Activated B cell treated with CpG ODN at 0.5 μM for 24 hours (primary cell): ENCODE results near the gene ARHGAP10. TPM values are rescaled to one million over a fixed set of nuclear protein-coding genes. Genes with fewer than 3 reads are reported as not detected.

Experiments
- ATAC-seq: fragments of 200-7000 bp; cut with Tn5 transposase; one replicate; pipeline ENCODE4 v1.10.0; 2021; ENCODE audit warnings: low read depth, mild to moderate bottlenecking, moderate library complexity
- CTCF ChIA-PET: fragments of 350-600 bp; sonication (Branson Sonifier 250); formaldehyde crosslinking; loops from one replicate; lab custom pipeline; 2021; ENCODE audit warnings: antibody characterized with exemption; lab: Charles Lee
- POLR2A ChIA-PET: fragments of 350-600 bp; sonication (Branson Sonifier 250); formaldehyde crosslinking; loops from one replicate; lab custom pipeline; 2021; ENCODE audit warnings: antibody characterized with exemption; lab: Charles Lee
- DNase-seq: peaks from one replicate; pipeline ENCODE4 v3.0.0; 2022
- H3K27ac Mint-ChIP-seq: one replicate; pipeline ENCODE4 v1.8.0; 2020; ENCODE audit warnings: mixed read lengths
- H3K27me3 Mint-ChIP-seq: one replicate; pipeline ENCODE4 v1.8.0; 2021; ENCODE audit warnings: mixed read lengths
- H3K36me3 Mint-ChIP-seq: one replicate; pipeline ENCODE4 v1.8.0; 2021; ENCODE audit warnings: low read depth, mixed read lengths
- H3K4me1 Mint-ChIP-seq: one replicate; pipeline ENCODE4 v1.8.0; 2021; ENCODE audit warnings: mixed read lengths
- H3K4me3 Mint-ChIP-seq: one replicate; pipeline ENCODE4 v1.8.0; 2020; ENCODE audit warnings: mild to moderate bottlenecking, mixed read lengths
- H3K9me3 Mint-ChIP-seq: one replicate; pipeline ENCODE4 v1.8.0; 2020; ENCODE audit warnings: mixed read lengths
- intact Hi-C: fragments of 100-400 bp; cut with micrococcal nuclease; formaldehyde crosslinking; loops from one replicate; pipeline ENCODE4 v1.15.1; 2024
- total RNA-seq: library from RNA; stranded (reverse); gene quantifications from 2 replicates; pipeline ENCODE4 v1.2.3, GENCODE V29; 2022
- TF ChIP-seq, protein P1 (sequence below): fragments of 200-600 bp; IDR thresholded peaks from one replicate; pipeline ENCODE4 v1.8.0; 2022; ENCODE audit warnings: antibody characterized with exemption, mild to moderate bottlenecking

The ARHGAP10 gene
- total RNA-seq, 1 donor from 2014 or later, result 0.60 TPM

DNA sequence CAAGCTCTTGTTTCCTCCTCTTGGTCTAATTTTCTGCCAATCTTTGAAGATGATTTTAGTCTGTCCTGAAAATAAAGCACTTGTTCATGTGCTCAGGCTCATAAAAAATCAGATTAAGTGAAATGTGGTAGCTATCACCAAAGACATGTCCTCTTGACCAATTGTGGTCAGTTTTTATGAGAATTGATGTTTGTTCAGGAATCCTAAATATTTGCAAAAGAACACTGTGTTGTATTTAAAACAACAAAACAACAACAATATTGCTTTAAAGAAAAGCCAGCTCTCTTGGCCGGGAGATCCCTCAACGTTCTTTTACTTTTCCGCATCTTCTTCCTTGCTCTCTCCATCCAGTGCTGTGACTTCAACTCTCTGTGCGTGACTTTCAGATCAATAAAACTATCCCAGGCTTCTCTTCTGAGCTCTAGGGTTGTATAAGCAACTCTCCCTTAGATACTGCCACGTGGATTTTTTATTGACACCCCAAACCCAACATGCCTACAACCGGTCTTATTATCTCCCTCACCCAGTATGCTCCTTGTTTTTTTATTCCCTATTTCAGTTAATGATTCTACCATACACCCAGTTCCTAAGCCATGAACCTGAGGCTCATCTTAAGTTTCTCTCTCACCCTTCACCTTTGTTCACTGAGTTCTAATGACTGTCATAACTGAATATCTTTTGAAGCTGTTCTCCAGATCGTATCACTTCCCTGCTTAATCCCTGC, 309.9 kb downstream of the ARHGAP10 start:
- ChIA-PET POLR2A (no interaction called here), CTCF (no interaction called here)
- TF ChIP-seq, protein P1, sequence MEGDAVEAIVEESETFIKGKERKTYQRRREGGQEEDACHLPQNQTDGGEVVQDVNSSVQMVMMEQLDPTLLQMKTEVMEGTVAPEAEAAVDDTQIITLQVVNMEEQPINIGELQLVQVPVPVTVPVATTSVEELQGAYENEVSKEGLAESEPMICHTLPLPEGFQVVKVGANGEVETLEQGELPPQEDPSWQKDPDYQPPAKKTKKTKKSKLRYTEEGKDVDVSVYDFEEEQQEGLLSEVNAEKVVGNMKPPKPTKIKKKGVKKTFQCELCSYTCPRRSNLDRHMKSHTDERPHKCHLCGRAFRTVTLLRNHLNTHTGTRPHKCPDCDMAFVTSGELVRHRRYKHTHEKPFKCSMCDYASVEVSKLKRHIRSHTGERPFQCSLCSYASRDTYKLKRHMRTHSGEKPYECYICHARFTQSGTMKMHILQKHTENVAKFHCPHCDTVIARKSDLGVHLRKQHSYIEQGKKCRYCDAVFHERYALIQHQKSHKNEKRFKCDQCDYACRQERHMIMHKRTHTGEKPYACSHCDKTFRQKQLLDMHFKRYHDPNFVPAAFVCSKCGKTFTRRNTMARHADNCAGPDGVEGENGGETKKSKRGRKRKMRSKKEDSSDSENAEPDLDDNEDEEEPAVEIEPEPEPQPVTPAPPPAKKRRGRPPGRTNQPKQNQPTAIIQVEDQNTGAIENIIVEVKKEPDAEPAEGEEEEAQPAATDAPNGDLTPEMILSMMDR, result no peak
- DNase-seq (no peak), ATAC-seq (no peak)
- no peak overlapping the region for H3K27ac Mint-ChIP-seq
- peaks cover 3% of the 10 kb centered on the region for H3K27me3 Mint-ChIP-seq
- intact Hi-C loops, result no loop called here
- no peaks in the 10 kb centered on the region for H3K36me3 Mint-ChIP-seq
- H3K9me3 Mint-ChIP-seq, result no peaks in the 10 kb centered on the region
- H3K4me3 Mint-ChIP-seq, result no peak overlapping the region
- peaks cover 8% of the 10 kb centered on the region for H3K4me1 Mint-ChIP-seq

DNA sequence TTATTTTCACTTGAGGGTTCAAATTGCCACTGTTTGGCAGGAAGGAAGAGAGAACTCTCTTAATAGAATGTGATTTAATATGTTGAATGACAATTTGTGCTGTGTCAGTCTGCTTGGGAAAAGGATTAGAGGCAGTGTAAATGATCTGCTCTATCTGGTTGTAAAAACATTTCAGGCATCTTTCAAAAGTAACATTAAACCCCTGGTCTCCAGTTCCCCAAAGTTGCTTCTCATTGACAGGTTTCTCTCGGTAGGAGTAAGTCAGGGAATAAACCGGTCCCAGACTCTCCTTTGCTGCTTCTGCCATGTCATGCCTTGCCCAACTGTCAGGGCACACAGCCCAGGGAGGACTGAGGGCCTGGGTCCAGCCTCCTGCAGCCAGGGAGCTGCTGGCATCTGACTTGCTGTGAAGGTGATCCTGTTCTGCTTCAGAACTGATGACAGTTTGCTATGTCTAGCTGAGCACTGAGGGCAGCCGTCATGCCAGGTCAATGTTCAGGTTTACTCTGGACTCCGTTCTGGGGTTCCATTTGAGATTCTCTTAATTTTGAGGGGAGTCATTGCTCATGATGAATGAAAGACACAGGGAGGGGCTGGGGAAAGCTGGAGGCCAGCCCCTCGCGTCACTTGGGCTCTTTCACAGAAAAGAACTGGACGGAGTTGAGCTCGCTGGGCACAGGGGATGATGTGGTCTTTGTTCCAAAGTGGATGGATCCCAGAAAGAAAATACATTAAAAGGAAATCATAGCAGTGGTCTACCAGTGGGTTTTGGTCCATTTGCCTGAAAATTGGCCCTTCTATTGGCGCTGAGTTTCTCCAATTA, 312.4 kb downstream of the ARHGAP10 start:
- Mint-ChIP-seq H3K4me3 (no peak overlapping the region), H3K9me3 (no peaks in the 10 kb centered on the region), H3K27ac (no peak overlapping the region), H3K36me3 (no peaks in the 10 kb centered on the region), H3K27me3 (peaks cover 3% of the 10 kb centered on the region), H3K4me1 (peaks cover 8% of the 10 kb centered on the region)
- DNase-seq (no peak), ATAC-seq (no peak)
- intact Hi-C loops, result no loop called here
- ChIA-PET POLR2A (no interaction called here), CTCF (interaction anchor here (1.2 kb wide), 1 partner anchor 10 kb away, joined by 3 read pairs; no protein-coding TSS in a partner anchor)
- TF ChIP-seq, protein P1, result no peak

DNA sequence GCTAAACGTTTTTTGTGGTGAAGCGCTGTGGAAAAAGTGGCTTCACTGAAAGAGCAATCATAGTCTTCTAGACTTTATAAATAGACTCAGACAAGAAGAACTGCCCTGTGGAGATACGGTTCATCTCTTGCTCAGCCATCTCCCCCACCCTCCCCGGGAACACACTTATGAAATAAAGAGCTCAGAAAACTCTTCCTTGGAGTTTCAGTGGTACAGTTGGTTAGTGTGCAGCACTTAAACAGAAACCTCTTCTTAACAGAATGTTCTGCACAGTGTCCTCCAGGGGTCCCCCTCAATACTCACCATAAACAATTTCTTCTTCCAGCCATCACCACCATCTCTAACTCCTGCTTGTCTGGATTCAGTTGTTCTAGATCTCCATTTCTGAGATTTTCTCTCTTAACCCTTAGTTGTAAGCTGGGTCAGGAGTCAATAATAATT, 313.0 kb downstream of the ARHGAP10 start:
- TF ChIP-seq, protein P1, result no peak
- CTCF ChIA-PET, result interaction anchor here (1.2 kb wide), 1 partner anchor 9 kb away, joined by 3 read pairs; no protein-coding TSS in a partner anchor
- intact Hi-C loops, result no loop called here
- Mint-ChIP-seq H3K36me3 (no peaks in the 10 kb centered on the region), H3K4me1 (peaks cover 8% of the 10 kb centered on the region), H3K27ac (no peak overlapping the region), H3K4me3 (no peak overlapping the region), H3K27me3 (peaks cover 3% of the 10 kb centered on the region), H3K9me3 (no peaks in the 10 kb centered on the region)
- no peak for ATAC-seq
- no peak for DNase-seq
- POLR2A ChIA-PET, result no interaction called here

DNA sequence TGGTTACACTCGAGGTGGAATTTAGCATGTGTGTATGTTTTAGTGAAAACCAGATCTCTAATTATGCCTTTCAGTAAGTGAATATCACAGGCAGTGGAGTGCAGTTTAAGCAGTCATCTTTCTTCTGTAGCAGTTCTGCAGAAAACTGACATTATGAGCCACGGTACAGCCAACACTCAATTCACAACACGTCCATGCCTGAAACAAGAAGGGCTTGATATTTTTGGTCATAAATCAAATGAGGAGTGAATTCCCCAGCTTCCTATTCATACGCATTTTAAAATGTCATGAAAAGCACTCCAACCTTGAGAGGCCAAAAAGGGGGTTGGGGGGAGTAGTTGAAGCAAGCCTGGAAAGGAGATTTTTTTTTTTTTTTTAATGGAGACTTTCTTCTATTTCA, 316.7 kb downstream of the ARHGAP10 start:
- Mint-ChIP-seq H3K27ac (no peak overlapping the region), H3K4me3 (no peak overlapping the region), H3K36me3 (no peaks in the 10 kb centered on the region), H3K4me1 (peaks cover 10% of the 10 kb centered on the region), H3K27me3 (peaks cover 5% of the 10 kb centered on the region), H3K9me3 (no peaks in the 10 kb centered on the region)
- ChIA-PET CTCF (no interaction called here), POLR2A (no interaction called here)
- no peak for DNase-seq
- intact Hi-C loops, result no loop called here
- TF ChIP-seq, protein P1, result no peak
- no peak for ATAC-seq

DNA sequence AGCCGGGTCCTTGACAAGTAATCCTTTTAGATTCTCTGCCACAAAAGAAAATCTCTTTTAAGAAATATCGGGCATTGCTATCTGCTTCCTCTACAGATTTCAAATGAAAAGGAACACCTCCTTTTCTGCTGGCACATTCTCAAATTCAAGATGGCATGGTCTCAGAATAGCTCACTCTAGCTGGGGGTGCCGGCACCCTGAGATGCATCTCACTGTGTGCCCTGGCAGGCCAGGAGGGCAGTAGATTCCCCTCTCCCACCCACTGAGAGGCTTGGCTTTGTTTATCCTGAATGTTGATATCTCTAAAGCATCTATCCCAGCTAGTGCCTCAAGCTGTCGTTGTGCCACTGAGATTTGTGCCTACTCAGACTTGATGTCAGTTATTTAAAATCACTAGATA, 319.5 kb downstream of the ARHGAP10 start:
- peaks cover 12% of the 10 kb centered on the region for H3K4me1 Mint-ChIP-seq
- no peaks in the 10 kb centered on the region for H3K36me3 Mint-ChIP-seq
- peaks cover 5% of the 10 kb centered on the region for H3K27me3 Mint-ChIP-seq
- H3K27ac Mint-ChIP-seq, result no peak overlapping the region
- TF ChIP-seq, protein P1, result no peak
- intact Hi-C loops, result no loop called here
- no peak for ATAC-seq
- ChIA-PET CTCF (no interaction called here), POLR2A (no interaction called here)
- no peak for DNase-seq
- no peaks in the 10 kb centered on the region for H3K9me3 Mint-ChIP-seq
- H3K4me3 Mint-ChIP-seq, result no peak overlapping the region
